SK-N-SH treated with all-trans-retinoic acid at 6 μM for 48 hours (cell line): ENCODE results near the gene TTC7B.

ENCODE experiments used
- ATAC-seq: fragments of 200-7000 bp; cut with Tn5 transposase; 3 replicates; pipeline ENCODE4 v1.9.1; 2020; ENCODE audit warnings: mild to moderate bottlenecking, moderate library complexity
- ARNTL ChIP-seq: fragments of 450-650 bp; formaldehyde crosslinking; IDR thresholded peaks from 2 replicates; pipeline ENCODE4 v1.5.0; 2020; ENCODE audit warnings: low read depth, mild to moderate bottlenecking, moderate library complexity, borderline replicate concordance
- BACH2 ChIP-seq: fragments of 250-450 bp; sonication (Bioruptor Pico); IDR thresholded peaks from 2 replicates; pipeline ENCODE4 v1.9.0; 2021; ENCODE audit warnings: mild to moderate bottlenecking, borderline replicate concordance
- CREB5 ChIP-seq: fragments of 250-450 bp; sonication (Bioruptor Pico); IDR thresholded peaks from 2 replicates; pipeline ENCODE4 v1.5.1; 2020; ENCODE audit warnings: low read depth, mild to moderate bottlenecking, moderate library complexity
- CSDC2 ChIP-seq: fragments of 250-450 bp; sonication (Bioruptor Pico); IDR thresholded peaks from 2 replicates; pipeline ENCODE4 v1.5.0; 2020; ENCODE audit warnings: mild to moderate bottlenecking, moderate library complexity
- ESRRG ChIP-seq: fragments of 250-450 bp; sonication (Bioruptor Pico); IDR thresholded peaks from 2 replicates; pipeline ENCODE4 v1.6.1; 2021; ENCODE audit warnings: mild to moderate bottlenecking
- GLIS3 ChIP-seq: fragments of 250-450 bp; sonication (Bioruptor Pico); IDR thresholded peaks from 2 replicates; pipeline ENCODE4 v1.5.0; 2020; ENCODE audit warnings: mild to moderate bottlenecking, moderate library complexity
- ISL1 ChIP-seq: fragments of 250-450 bp; sonication (Bioruptor Pico); IDR thresholded peaks from 2 replicates; pipeline ENCODE4 v2.1.2; 2022; ENCODE audit warnings: mild to moderate bottlenecking, moderate library complexity
- OSR1 ChIP-seq: fragments of 250-450 bp; sonication (Bioruptor Pico); IDR thresholded peaks from 2 replicates; pipeline ENCODE4 v1.8.0; 2022; ENCODE audit warnings: moderate library complexity, mild to moderate bottlenecking, inconsistent platforms
- POU6F1 ChIP-seq: fragments of 250-450 bp; sonication (Bioruptor Pico); IDR thresholded peaks from 2 replicates; pipeline ENCODE4 v1.8.0; 2021; ENCODE audit warnings: low read depth, mild to moderate bottlenecking, moderate library complexity, borderline replicate concordance
- PPARA ChIP-seq: fragments of 250-450 bp; sonication (Bioruptor Pico); IDR thresholded peaks from 2 replicates; pipeline ENCODE4 v1.5.0; 2020; ENCODE audit warnings: mild to moderate bottlenecking, borderline replicate concordance
- RARB ChIP-seq: fragments of 250-450 bp; sonication (Bioruptor Pico); IDR thresholded peaks from 2 replicates; pipeline ENCODE4 v1.8.0; 2021; ENCODE audit warnings: mild to moderate bottlenecking, moderate library complexity
- SNAI2 ChIP-seq: fragments of 250-450 bp; sonication (Bioruptor Pico); IDR thresholded peaks from 2 replicates; pipeline ENCODE4 v1.5.0; 2020; ENCODE audit warnings: mild to moderate bottlenecking, moderate library complexity
- TCF4 ChIP-seq: fragments of 250-450 bp; sonication (Bioruptor Pico); IDR thresholded peaks from 2 replicates; pipeline ENCODE4 v1.8.0; 2021; ENCODE audit warnings: mild to moderate bottlenecking, moderate library complexity, borderline replicate concordance
- TOX ChIP-seq: fragments of 250-450 bp; sonication (Bioruptor Pico); IDR thresholded peaks from 2 replicates; pipeline ENCODE4 v1.8.0; 2021; ENCODE audit warnings: mild to moderate bottlenecking, moderate library complexity, borderline replicate concordance
- ZC3H10 ChIP-seq: fragments of 250-450 bp; sonication (Bioruptor Pico); IDR thresholded peaks from 2 replicates; pipeline ENCODE4 v1.5.1; 2021; ENCODE audit warnings: mild to moderate bottlenecking, moderate library complexity
- ZFP3 ChIP-seq: fragments of 250-450 bp; sonication (Bioruptor Pico); IDR thresholded peaks from 2 replicates; pipeline ENCODE4 v1.5.0; 2020; ENCODE audit warnings: mild to moderate bottlenecking, moderate library complexity
- ZFP30 ChIP-seq: fragments of 450-650 bp; formaldehyde crosslinking; IDR thresholded peaks from 2 replicates; pipeline ENCODE4 v1.5.0; 2022; ENCODE audit warnings: mild to moderate bottlenecking, moderate library complexity
- ZNF565 ChIP-seq: fragments of 450-650 bp; formaldehyde crosslinking; conservative IDR thresholded peaks from 2 replicates; pipeline ENCODE4 v1.5.0; 2020; ENCODE audit warnings: low read depth, mild to moderate bottlenecking, moderate library complexity
- ZNF70 ChIP-seq: fragments of 450-650 bp; formaldehyde crosslinking; IDR thresholded peaks from 2 replicates; pipeline ENCODE4 v1.5.0; 2020; ENCODE audit warnings: mild to moderate bottlenecking, moderate library complexity
- TF ChIP-seq, protein P1 (sequence below): fragments of 250-450 bp; sonication (Bioruptor Pico); IDR thresholded peaks from 2 replicates; pipeline ENCODE4 v1.8.0; 2020; ENCODE audit warnings: mild to moderate bottlenecking, moderate library complexity, borderline replicate concordance
- TF ChIP-seq, protein P2 (sequence below): fragments of 250-450 bp; sonication (Bioruptor Pico); IDR thresholded peaks from 2 replicates; pipeline ENCODE4 v1.5.0; 2020; ENCODE audit warnings: mild to moderate bottlenecking, moderate library complexity

The TTC7B gene

GRCh38 chr14:90576981-90577660 is 239.1 kb downstream of the TTC7B start:
- no peak for ATAC-seq
- TF ChIP-seq ZNF70 (CRISPR knock-in tag) (no peak), OSR1 (CRISPR knock-in tag) (no peak), GLIS3 (CRISPR knock-in tag) (no peak), ZNF565 (CRISPR knock-in tag) (no peak), TOX (CRISPR knock-in tag) (no peak), POU6F1 (CRISPR knock-in tag) (no peak), CREB5 (CRISPR knock-in tag) (no peak), SNAI2 (CRISPR knock-in tag) (no peak), ZFP30 (CRISPR knock-in tag) (no peak), RARB (no peak), ESRRG (CRISPR knock-in tag) (no peak), ZC3H10 (CRISPR knock-in tag) (no peak), ARNTL (CRISPR knock-in tag) (no peak), CSDC2 (no peak), ZFP3 (CRISPR knock-in tag) (no peak), PPARA (CRISPR knock-in tag) (no peak), TCF4 (CRISPR knock-in tag) (no peak), BACH2 (no peak), ISL1 (CRISPR knock-in tag) (no peak)
- TF ChIP-seq, protein P1, sequence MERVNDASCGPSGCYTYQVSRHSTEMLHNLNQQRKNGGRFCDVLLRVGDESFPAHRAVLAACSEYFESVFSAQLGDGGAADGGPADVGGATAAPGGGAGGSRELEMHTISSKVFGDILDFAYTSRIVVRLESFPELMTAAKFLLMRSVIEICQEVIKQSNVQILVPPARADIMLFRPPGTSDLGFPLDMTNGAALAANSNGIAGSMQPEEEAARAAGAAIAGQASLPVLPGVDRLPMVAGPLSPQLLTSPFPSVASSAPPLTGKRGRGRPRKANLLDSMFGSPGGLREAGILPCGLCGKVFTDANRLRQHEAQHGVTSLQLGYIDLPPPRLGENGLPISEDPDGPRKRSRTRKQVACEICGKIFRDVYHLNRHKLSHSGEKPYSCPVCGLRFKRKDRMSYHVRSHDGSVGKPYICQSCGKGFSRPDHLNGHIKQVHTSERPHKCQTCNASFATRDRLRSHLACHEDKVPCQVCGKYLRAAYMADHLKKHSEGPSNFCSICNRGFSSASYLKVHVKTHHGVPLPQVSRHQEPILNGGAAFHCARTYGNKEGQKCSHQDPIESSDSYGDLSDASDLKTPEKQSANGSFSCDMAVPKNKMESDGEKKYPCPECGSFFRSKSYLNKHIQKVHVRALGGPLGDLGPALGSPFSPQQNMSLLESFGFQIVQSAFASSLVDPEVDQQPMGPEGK (CRISPR knock-in tag): no peak
- TF ChIP-seq, all 23 proteins: peak for 0

DNA sequence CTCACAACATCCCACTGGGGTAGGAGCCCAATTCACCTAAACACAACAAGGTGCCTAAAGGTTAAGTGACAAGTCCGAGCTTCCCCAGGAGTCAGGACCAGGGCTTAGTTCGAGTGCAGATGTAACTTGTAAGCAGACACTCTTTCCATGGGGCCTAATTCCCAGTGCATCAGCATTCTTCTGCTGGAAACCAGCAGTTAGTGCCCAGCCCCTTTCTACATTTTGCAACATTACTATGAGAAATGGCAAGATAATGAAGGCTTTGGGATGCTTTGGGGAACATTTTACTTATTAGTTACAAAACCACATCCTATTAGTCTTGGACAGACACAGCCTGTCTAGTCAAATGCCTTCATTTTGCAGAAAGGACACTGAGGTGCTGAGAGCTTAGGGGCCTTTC is 239.6 kb downstream of the TTC7B start:
- no peak for TF ChIP-seq ZFP3 (CRISPR knock-in tag)
- TF ChIP-seq ZNF565 (CRISPR knock-in tag): no peak
- TF ChIP-seq, protein P1 (CRISPR knock-in tag): no peak
- TF ChIP-seq, protein P2, sequence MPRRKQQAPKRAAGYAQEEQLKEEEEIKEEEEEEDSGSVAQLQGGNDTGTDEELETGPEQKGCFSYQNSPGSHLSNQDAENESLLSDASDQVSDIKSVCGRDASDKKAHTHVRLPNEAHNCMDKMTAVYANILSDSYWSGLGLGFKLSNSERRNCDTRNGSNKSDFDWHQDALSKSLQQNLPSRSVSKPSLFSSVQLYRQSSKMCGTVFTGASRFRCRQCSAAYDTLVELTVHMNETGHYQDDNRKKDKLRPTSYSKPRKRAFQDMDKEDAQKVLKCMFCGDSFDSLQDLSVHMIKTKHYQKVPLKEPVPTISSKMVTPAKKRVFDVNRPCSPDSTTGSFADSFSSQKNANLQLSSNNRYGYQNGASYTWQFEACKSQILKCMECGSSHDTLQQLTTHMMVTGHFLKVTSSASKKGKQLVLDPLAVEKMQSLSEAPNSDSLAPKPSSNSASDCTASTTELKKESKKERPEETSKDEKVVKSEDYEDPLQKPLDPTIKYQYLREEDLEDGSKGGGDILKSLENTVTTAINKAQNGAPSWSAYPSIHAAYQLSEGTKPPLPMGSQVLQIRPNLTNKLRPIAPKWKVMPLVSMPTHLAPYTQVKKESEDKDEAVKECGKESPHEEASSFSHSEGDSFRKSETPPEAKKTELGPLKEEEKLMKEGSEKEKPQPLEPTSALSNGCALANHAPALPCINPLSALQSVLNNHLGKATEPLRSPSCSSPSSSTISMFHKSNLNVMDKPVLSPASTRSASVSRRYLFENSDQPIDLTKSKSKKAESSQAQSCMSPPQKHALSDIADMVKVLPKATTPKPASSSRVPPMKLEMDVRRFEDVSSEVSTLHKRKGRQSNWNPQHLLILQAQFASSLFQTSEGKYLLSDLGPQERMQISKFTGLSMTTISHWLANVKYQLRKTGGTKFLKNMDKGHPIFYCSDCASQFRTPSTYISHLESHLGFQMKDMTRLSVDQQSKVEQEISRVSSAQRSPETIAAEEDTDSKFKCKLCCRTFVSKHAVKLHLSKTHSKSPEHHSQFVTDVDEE: no peak
- ATAC-seq: no peak

DNA sequence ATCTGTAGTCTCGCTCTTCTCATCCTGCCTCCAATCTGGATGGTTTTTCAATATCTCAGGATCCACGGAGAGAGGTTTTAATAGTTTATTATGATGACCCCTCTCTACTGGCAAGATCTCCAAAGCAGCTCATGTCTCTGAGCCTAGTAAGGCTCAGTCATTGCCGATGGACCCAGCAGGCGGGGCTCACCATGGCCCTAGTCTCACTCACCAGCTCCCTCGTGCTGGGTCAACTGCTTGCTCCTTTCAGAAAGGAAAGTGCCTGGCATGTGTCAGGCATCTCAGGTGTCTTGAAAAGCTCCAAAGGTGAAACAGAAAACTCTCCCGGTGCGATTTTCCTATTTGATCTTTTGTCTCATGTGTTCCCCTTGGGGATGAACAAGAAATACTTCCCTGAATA is 240.4 kb downstream of the TTC7B start:
- TF ChIP-seq ARNTL (CRISPR knock-in tag) (no peak), ZNF565 (CRISPR knock-in tag) (no peak), RARB (no peak)
- no peak for ATAC-seq
